Suppressor macrophage treated with lipopolysaccharide for 1 hour (primary cell): ENCODE results near the gene LMNB1.
A peak's percentile ranks its signal among the peaks of the same experiment; 100 is the strongest.
"Not testable (repeated sequence)": the region's sequence is repeated elsewhere in the genome, so short reads cannot be mapped to it uniquely, and the experiment has no call there.

Experiments
- DNase-seq, 3 donors: peaks; one replicate each; pipeline ENCODE4 v3.0.0-alpha.2; 2020 to 2022

Gene LMNB1

DNA sequence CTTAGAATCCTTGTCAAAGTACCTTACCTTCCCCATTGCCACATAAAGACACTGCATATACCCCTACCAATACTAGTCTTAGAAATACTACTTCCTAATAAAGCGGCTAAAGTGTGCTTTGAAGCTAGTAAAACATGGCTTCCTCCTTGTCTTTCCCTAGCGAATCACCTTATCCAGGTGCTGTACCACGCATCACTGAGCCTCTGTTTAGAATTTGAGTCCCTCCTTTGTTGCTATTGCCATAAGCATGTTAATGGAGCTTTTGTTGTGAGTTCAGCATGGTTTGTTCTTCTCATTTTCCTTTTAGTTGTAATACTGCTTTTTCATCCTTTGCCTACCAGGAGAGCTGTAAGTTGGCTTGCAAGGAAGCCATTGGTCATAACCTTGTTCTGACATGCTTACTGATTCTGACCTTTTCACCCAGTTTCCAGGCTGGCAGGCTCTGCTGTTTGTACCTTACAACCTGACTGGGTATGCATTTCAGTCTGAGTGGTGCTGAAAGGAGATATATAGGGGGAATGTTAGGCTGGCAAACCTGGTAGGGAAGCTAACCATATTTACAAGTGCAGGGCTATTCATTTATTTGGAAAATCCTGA lies 49.8 kb downstream of the LMNB1 start:
- no peak for DNase-seq

DNA sequence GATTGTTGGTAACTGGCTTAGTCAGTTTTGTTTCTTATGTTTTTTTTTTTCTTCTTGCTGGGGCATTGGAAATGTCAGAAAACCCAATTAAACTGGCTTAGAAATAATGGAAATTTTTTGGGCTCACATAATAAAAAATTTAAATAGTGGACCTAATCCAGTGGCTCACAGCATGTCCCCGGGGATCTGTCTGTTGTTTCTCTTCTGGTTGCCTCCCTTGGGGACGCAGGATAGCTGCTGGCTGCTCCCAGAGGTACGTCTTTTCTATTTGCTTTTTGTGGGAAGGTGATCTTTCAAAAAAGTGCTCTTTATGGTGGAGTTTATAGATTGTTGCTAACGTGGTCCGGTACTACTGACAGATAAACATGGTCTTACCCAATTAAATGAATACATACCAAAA lies 52.2 kb downstream of the LMNB1 start:
- DNase-seq: no peak

DNA sequence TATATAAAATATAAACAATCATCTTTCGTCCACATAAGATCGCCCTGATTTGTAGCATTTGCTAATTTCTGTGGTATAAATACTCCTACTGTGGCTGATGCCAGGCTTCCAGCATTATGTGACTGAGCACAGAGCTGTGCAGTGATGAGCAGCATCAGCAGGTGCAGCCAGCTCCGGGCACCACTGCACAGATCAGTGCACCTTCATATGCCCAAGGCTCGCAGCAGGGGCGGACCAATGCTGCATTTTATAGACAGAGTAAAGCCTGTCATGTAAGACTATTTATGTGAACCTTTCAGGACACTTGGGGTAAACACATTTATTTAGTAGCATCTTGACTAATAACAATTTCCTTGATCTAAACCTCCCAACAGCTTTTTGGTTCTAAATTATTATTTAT lies 53.1 kb downstream of the LMNB1 start:
- no peak for DNase-seq

DNA sequence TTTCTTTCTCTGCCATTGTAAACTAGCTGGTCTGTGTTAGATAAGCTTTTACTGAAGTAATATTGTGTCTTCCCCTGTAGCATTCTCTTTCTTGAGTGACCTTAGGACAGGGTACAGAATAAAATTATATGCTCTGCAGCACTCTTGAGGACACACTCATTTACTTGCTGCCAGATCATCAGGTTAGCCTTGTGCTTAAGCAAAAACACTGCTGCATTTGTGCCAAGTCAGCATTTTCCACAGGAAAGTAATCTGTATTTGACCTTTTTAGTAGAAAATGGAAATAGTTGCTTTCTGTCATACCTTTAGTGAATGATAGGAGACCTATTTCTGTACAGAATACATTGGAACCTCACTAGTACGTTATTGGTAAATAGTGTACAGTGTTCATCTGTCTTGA lies 54.2 kb downstream of the LMNB1 start:
- DNase-seq: no peak

DNA sequence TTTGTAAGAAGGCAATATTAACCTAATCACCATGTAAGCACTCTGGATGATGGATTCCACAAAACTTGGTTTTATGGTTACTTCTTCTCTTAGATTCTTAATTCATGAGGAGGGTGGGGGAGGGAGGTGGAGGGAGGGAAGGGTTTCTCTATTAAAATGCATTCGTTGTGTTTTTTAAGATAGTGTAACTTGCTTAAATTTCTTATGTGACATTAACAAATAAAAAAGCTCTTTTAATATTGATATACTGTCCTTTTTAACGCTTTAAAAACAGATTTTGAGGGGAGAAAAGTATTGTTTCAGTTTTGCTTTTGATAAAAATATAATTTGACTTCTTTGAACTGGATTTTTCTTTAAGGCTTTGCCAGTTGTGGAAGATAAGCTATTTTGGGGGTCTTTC lies 59.8 kb downstream of the LMNB1 start:
- DNase-seq: no peak

DNA sequence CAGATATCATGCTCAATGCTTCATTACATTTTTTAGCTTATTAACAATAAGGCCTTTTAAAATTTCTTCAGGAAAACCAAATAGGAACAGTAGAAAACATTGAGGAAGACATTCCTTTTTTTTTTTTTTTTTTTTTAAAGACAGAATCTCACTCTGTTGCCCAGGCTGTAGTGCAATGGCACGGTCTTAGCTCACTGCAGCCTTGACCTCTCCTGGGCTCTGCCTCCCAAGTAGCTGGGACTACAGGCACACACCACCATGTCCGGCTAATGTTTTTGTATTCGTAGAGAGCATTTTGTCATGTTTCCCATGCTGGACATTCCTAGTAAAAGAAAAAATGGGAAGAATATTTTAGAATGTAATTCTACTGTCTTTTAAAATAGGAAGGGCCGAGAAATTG lies 60.3 kb downstream of the LMNB1 start:
- DNase-seq: no peak

DNA sequence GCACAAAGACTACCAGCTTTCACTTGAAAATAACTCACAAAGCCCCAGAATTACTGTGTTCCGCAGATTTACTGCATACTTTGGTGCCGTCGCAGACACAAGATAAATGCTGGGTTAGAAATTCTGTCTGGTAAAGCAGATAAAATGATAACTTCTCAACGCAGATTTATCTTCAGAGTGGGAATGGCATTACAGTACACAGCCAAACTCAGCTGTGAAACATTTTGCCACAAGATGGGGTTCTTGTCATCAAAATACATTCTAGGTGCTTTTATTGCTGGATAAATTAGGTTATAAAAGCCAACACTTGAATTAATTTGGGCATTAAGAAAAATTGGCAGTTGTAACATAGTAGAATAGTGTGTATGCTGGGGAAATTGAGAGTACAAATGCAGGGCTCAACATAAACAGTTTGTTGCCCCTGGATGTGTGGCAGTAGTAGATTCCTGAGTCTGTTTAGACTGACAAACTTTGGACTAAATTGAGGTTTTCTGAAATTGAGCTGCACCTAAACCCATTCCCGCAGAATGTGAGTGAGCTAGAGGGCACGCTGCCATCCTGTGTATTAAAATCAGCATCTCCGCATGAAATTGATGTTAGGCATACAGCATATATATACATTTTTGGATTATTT lies 61.1 kb downstream of the LMNB1 start:
- peak; percentile 8 to 32 (median 22) for DNase-seq

DNA sequence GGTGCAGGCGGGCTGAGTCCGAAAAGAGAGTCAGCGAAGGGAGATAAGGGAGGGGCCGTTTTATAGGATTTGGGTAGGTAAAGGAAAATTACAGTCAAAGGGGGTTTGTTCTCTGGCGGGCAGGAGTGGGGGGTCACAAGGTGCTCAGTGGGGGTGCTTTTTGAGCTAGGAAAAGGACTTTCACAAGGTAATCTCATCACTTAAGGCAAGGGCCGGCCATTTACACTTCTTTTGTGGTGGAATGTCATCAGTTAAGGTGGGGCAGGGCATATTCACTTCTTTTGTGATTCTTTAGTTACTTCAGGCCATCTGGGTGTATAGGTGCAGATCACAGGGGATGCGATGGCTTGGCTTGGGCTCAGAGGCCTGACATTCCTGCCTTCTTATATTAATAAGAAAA lies 62.5 kb downstream of the LMNB1 start:
- not testable (repeated sequence) for DNase-seq

DNA sequence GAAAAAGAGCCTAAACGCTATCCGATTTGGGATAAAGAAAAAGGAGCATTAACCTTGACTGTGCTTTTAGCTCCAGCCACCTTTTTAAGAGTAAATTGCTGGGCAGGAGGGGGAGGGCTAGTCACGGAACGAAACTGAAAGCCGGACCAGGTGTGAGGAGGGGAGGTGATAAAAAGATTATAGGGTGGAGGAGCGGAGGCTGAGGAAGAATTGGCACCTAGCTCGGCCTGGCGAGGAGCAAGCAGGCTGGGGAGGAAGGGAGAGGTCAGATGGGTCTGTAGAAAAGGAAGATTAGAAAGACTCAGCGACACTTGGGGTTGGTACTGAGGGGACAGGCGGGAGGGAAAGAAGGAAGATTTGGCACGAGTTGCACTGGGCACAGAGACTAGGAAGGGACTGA lies 66.4 kb downstream of the LMNB1 start:
- DNase-seq: not testable (repeated sequence)

DNA sequence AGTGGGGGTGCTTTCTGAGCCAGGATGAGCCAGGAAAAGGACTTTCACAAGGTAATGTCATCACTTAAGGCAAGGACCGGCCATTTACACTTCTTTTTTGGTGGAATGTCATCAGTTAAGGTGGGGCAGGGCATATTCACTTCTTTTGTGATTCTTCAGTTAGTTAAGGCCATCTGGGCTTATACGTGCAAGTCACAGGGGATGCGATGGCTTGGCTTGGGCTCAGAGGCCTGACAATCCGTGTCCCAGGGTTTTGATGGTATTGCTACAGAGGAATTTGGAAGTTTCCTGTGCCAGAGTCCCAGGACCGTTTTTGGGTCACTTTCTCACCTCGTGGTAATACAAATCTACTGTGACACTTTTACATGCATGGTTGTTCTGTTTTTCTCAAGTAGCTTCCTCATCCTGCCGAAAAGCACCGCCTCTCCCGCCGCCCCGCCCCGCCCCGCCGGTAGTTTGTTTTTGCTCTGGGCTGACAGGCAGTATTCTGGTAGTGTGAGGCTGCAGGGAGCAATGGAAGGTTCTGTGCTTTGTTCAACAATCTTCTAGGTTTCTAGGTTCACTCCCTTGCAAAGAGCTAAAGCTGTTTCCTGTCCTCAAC lies 68.6 kb downstream of the LMNB1 start:
- peak; percentile 50 to 69 (median 69) for DNase-seq

DNA sequence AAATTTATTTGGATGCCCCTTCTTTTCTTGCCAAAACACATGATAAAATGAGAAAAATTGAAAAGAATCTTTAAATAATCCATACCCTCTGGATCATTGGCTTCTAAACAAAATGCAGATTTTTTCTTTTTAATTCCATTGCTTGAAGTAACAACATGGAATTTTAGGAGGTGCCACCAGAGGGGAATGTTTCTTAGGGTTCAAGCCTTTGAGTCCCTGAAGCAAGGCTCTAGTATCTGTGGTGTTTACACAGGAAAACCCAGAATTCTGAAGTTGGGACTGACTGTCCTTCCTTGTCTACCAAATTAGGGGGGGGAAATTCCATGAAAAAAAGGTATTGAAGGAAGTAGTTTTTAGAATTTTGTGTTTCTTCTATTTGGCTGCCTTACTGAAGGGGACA lies 69.4 kb downstream of the LMNB1 start:
- DNase-seq: peak; percentile 12 to 32 (median 23)

DNA sequence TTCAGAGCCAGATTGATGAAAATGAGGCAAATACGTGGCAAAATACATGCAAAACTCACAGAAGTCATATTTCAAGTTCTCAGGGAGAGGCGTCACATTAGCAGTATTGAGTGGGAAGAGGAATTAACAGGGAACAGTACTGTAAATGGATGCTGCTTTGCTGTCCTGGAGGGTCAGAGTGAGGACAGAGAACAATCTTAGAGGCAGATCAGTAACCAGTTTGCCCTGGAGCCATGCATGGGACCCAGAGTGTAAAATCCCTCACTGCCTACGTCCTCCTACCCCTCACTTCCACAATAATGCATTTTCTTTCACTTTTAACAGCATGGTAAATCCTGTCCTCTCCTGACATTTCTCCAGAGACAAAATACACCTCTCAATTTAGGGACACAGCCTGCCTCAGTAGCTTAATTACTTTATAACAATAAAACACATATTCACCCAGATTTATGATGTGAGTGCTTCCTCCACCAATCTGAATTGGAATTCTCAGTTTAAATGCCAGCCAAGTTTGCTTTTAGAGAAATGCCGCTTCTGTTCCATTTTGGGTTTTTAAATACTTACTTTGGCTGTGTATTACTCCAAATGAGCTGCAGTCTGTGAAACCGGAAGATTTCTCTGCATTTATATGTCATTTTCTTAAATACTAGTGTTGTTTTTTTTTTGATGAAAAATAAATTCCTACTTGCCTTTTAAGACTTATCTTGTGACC lies 70.0 kb downstream of the LMNB1 start:
- peak in 1 of 3 donors; percentile 21 for DNase-seq

DNA sequence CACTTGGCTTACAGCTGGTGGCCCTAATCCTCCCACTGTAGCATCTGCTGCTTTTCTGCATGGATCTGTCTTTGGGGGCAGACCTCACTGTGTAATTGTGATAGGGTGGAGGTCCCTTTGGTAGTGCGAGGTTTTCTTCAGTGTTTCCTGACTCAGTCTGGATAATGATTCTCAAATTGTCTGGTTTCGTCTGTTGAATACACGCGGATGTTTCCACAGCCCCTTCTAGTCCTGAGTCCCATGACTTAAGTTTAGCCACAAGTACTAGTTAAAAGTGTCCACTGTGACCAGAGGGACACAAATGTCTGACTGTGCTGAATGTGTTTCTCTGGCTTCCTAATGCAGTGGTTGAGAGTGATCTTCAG lies 70.5 kb downstream of the LMNB1 start:
- no peak for DNase-seq

DNA sequence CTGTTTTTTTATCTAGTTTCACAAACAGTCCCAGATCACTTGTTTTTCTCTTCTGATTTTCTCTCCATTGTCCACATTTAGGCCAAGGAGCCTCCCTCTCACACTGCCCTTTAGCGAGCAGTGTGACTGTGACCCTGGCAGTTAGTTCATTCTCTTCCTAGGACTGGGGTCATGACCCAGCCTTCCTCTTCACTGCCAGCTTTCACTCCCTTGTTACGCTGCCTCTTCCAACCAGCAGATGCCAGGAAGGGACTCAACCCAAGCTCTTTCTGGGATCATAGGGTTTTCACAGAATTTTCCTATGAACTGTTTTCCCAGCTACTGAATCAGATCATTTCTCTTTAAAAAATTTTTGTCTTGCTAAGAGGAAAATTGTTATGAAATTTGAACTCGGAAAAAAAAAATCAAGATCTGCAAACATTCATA lies 70.9 kb downstream of the LMNB1 start:
- no peak for DNase-seq

DNA sequence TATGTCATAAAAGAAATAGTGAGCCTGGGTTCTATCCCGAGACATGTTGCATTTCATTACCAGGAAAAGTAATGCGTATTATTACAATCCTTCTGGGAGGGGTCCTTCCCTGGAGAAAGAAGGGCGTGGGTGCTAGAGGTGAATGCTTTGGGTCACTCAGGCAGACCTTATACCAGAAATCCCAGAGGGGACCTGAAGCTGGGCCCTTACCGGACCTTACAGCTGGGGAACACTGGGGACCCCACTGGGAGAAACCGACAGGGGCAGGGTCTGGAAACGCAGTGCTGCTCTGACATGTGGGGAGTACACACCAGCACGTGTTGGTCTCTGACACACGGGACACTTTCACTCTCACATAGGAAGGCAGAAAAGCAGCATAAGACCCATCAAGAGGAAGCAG lies 71.3 kb downstream of the LMNB1 start:
- DNase-seq: no peak

DNA sequence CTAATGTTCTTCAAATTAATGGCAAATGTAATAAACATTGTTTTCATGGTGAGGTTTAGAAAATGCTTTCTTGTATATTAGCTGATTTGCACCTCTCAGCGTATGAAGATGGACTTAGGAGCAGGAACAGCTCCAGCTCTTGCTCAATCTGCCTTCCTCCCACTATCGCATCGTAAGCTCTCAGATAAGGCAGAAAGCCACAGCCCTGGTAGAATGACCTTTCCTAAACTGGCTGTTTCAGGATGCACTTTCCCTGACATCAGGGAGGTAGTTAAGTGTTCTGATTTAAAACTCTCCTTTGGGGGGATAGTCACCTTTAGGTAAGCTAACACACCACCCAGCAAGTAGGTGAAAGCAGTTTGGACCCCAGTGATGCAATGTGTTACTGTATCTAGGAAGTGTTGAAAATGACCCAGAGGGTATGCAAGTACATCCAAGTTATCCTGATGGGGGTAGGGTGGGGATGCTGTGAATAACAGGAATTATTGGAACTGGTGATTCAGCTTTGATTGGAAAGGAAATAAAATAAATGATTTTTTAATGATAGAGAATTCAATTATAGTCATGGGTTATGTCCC lies 72.3 kb downstream of the LMNB1 start:
- peak in 2 of 3 donors; percentile 19 to 29 for DNase-seq

DNA sequence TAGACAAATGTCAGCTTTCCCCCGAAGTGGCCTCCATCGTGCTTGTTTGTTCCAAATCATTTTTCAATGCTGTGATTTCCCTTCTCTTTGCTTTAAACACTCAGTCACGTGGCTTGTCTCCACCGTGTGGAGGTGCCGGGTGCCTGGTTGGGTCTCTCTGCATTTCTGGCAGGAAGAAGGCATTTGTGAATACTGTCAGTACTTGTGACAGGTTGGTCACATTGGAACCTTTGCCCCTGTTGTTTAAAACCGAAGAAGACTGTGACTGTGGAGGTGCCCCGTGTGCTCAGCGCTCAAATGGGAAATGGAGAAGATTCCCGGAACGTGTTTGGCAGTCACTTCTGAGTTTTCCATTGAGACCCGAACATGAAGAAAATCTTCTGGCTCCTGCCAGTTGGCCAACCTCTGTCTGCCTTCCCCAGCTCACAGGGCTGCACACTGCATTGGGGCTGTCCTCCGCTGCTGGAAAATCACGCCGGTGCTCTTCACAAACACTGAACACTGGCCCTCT lies 74.6 kb downstream of the LMNB1 start:
- no peak for DNase-seq

DNA sequence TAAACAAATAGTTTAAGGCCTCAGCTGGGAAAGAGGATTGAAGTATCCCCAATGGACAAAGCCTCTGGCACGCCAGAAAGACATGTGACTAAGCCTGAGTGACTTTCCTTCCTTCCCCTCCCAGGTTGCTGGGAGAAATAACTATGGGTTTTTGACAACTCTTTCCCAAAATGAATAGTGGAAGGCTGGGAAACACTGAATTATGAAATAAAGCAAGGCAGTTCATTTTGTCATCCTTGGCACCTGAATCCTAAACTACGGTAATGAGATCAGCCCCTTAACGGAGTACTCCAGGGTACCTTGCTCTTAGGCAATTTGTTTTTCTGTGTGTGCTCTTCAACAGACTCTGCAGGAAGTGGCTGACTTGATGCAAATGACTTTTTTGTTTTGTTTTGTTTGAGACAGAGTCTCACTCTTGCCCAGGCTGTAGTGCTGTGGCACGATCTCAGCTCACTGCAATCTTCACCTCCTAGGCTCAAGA lies 75.2 kb downstream of the LMNB1 start:
- DNase-seq: peak in 1 of 3 donors; percentile 32

DNA sequence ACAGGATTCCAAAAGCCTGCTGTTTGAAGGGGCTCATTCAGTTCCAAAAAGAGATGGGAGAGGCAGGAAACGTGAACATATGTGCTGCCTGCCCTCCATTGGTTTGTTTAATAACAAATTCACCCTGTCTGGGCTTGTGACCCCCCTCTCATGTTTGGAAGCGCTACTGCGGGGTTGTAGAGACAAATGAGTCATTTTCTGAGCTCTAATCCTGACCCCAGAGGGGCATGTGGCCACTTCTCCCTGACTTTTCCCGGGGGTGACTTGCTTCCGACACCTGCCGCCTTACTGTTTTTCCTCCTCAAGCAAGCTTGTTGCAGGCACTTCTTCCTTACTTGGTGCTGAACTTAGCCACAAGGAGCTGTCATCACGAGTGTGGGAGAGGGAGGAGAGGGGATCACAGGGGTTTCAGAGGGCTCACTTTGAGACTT lies 75.9 kb downstream of the LMNB1 start:
- DNase-seq: no peak

DNA sequence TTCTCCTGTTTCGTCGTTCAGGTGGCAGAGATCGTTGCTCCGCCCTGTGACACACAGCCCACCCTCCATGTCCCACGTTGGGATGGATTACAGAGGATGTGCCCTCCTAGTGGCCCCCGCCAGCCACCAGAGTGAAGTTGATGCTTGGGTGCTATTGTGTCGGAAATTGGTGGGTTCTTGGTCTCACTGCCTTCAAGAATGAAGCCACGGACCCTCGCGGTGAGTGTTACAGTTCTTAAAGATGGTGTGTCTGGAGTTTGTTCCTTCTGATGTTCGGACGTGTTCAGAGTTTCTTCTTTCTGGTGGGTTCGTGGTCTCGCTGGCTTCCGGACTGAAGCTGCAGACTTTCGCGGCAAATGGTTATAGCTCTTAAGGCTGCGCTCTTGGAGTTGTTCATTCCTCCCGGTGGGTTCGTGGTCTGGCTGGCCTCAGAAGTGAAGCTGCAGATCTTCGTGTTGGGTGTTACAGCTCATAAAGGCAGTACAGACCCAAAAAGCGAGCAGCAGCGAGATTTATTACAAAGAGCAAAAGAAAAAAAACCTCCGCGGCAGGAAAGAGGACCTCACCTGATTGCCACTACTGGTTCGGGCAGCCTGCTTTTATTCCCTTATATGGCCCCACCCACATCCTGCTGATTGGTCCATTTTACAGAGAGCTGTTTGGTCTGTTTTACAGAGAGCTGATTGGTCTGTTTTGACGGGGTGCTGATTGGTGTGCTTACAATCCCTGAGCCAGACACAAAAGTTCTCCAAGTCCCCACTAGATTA lies 76.8 kb downstream of the LMNB1 start:
- not testable (repeated sequence) for DNase-seq

DNA sequence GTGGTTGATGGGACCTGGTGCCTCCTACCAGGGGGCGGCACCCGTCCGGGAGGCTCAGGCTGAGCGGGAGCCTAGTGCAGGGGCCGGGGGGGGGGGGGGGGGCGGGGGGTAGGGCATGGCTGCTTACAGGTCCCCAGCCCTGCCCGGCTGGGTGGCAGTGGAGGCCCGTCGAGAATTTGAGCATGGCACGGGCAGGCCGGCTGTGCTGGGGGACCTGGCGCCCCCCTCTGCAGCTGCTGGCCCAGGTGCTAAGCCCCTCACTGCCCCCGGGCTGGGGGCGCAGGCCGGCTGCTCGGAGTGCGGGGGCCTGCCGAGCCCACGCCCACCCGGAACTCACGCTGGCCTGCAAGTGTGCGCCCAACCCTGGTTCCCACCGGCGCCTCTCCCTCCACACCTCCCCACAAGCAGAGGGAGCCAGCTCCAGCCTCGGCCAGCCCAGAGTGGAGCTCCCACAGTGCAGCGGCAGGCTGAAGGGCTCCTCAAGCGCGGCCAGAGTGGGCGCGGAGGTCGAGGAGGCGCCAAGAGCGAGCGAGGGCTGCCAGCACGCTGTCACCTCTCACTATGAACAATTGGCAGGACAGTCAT lies 77.7 kb downstream of the LMNB1 start:
- DNase-seq: no peak

DNA sequence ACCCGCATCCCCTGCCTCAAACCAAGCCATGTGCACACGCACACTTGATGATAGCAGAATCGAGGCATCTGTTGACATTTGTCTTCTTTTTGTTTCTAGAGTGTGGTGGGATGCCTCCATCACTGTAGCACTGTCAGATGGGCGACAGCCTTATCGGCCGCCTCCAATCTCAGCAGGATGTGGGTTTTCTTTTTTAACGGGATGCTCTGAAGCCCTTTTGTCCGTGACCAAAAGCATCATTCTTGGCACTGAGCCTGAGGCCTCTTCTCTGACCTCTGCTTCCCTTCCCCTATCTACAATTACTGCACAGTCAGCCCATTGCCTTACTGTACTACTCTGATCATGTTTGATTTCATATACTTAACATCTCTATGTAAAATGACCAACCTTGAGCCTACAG lies 78.3 kb downstream of the LMNB1 start:
- no peak for DNase-seq
